Measurements from ENCODE around the gene MYEOV.

MYEOV gene

DNA sequence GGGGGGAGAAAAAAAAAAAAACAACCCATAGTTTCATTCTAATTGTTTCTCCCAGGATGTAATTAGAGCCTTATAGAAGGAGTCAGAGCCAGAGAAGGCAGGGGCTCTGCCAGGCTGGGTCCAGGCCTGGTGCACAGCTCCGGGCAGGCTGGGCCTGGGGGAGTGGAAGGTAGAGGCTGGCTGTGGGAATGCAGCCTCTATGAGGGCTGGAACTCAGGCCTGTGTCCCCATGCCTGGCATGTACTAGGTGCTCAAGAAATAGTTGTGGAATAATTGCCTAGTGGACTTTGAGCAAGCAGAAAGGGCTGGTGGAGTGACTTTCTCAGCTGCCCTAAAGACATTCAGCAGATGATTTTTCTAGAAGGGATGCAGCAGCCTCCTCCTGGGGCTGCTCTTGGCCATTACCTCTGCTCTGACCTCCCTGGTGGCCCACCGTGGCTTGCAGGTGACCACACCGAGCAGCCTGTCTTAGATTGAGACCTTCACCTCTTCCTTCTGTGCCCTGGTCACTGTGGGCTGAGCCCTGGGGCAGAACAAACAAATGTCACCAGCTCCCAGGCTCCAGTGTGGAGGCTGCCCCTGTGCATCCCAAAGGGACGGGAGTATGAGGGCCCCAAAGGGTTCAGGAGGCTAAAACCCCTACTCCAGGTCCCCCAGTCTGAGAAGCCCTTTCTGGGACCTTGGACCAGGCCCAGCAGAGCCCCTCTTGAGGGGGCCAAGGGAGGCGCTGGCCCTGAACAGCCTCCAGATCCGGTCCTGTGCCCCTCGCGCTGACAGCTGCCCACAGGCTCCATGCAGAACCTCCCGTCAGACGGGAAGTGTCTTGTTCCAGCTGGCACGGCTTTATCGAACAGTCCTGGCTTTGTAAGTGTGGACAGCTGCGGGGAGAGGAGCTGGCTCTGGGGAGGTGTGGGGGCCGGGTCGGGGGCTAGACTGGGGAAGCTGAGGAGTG lies 18.8 kb downstream of the MYEOV start:
- FAIRE-seq: no peak
- DNase-seq (ENCODE audit: insufficient read length, low spot score): no peak

DNA sequence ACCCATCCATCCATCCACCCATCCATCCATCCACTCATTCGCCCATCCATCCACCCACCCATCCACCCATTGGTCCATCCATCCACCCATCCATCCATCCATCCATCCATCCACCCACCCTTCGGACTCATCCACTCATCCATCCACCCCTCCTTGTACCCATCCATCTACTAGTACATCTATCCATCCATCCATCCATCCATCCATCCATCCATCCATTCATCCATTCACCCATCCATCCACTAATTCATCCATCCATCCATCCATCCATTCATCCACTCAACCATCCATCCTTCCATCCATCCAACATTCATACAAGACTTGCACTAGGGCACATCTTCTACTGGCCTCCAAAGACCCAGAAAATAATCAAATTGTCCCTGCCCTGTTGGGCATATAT lies 20.0 kb downstream of the MYEOV start:
- FAIRE-seq: no peak
- DNase-seq (ENCODE audit: insufficient read length, low spot score): no peak

- no peak for FAIRE-seq
- no peak for DNase-seq (ENCODE audit: insufficient read length, low spot score)
These were observed 20.6 kb downstream of the MYEOV start for GRCh38 chr11:69314555-69314954.

DNA sequence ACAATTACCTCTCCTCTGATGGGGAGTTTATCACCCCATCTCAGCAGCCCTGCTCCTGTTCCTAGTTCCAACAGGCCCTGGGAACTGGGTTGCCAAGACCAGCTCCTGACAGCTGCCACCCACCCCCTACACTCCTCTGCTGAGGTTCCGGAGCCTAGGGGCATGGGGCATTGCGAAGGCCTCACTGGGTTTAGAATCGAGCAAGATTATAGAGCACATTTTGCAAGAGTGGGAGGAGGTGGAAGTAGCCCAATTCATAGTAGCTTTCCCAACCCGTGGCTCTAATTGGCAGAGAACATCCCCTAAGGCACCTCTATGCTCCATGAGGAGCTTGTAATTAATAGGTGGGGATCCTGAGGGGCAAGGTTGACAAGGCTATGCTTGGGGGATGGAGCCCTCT lies 23.0 kb downstream of the MYEOV start:
- DNase-seq (ENCODE audit: insufficient read length, low spot score) (no peak), FAIRE-seq (no peak)

DNA sequence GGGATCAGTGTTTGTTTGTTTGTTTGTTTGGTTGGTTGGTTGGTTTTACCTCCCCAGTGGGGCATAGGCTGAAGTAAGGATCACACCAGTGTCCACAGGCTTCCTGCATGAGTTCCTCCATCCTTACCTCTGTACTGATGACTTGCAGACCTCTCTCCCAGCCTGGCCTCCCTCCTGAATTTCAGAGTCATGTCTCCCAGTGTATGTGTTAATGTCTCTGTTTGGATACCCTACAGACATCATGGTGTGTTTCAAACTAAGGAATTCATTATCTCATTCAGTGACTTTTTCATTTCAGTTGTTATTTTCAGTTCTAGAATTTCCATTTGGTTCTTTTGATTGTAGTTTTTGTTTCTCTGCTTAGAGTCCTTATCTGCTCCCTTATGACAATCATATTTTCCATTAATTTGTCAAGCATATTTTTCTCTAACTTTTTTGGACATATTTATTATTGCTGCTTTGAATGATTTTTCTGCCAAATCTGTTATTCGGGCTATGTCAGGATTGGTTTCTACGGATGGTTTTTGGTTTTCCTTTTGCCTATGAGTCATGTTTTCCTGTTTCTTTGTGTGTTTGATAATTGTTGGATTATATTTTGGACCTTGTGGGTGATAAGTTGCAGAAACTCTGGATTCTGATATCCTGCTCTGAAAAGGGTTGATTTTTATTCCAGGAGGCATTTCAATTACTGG lies 23.6 kb downstream of the MYEOV start:
- FAIRE-seq (no peak), DNase-seq (ENCODE audit: insufficient read length, low spot score) (no peak)

- DNase-seq (ENCODE audit: insufficient read length, low spot score) (no peak), FAIRE-seq (no peak)
These were observed 24.1 kb downstream of the MYEOV start for GRCh38 chr11:69318093-69318420.

- FAIRE-seq: no peak
These were observed 25.5 kb downstream of the MYEOV start for GRCh38 chr11:69319255-69320106.

DNA sequence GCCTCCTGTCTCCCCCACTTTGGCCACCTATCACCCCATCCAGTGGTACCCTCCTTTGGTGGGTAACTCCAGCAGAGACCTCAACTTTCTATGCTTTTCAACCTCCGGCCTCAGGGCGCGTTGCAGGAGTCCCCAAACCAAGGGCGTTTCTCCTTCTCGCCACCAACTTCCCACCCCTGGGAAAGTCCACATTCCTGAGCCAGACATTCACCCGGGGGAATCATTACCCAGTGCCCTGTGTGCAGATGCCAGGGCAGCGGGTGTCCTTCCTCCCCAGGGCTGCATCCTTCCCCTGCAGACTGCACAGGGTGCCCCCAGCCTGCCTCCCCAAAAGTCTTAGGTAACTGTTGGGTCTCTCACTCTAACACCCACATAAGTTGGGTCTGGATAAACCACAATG lies 26.4 kb downstream of the MYEOV start:
- DNase-seq (ENCODE audit: insufficient read length, low spot score): no peak

More at GRCh38 chr11:69319255-69320106, 25.5 kb downstream of the MYEOV start:
- DNase-seq (ENCODE audit: insufficient read length, low spot score): no peak

DNA sequence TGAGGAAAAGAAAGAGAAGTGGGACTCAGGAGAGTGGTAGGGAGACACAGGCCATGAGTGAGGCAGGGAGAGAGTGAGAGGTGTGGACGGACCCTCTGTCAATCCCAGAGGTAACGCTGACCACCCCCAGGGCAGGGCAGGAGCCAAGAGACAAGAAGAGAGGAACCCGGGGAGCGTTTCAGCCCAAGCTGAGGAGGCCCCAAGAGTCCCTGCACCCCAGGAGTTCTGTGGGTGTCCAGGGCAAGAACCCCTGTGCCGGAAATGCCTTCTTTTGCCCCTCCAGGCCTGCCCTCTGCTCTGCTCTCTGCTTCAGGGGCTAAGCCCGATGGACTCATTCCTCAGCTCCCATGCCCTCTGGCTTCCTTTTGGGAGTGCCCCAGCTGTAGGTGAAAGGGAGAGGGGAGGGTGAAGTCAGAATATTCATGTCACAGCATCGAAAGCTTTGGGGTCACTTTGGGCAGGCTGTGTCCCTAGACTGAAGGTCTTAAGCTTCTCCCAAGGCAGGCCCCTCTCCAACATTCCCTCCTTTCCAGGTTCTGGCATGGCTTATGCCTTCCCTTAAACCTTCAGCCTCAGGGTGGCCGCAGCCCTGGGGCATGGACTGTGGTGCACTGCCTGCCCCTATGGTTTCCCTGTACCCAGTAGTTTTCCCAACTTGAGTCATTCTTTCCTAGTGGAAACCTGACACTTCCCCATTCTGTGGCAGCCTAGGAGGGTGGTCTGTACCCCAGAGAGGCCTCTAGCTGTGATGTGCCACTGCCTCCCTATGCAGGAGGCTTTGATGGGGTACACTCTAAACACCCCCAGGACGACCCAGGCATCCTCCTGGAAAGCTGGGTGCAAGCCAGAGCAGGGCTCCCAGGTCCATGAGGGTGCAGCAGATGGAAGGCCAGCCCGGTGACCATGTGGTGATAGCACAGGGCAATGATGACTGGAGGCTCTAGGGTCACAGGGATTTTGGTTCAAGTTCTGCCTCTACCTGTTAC lies 27.1 kb downstream of the MYEOV start:
- DNase-seq (ENCODE audit: insufficient read length, low spot score) (no peak), FAIRE-seq (no peak)

More for the DNA sequence above, 26.4 kb downstream of the MYEOV start:
- no peak for FAIRE-seq

DNA sequence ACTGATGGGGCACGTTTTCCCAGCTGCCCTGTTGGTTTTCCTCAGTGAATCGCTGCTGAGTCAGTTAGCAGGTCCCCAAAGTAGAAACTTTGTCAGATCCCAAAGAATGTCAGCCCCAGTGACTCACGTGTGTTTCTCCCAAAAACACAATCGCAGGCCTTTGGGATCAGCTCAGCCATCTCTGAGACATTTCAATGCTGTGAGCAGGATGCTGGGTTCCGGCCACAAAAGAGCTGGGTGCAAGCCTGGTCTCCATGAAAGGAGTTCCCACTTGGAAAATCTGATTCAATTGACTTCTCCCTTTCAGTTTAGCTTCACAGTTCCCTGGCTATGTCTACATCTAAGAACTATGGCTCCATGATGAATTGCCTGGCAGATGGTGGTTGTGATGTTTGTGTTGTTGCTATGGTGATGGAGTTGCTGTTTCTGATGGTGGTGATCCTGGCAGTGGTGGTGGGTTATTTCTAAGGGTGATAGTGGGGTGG lies 28.0 kb downstream of the MYEOV start:
- no peak for FAIRE-seq
- DNase-seq (ENCODE audit: insufficient read length, low spot score): no peak

DNA sequence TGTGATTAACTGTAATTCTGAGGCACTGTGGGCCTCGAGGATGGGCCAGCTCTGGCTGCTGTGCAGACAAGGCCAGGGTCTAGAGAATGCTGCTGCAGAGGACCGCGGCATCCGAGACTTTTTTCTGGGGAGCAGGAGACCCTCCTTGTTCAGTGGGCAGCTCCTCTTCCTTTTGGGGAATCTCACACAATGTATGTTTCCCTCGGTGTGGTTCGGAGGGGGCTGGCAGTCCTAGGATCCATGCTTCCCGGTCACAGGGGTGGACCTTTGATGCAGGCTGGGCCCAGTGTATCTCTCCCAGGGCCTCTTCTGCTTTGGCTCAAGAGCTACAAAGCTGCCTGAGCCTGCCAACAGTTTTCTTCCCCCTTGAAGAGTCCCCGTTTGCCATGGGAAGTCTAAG lies 31.5 kb downstream of the MYEOV start:
- DNase-seq (ENCODE audit: insufficient read length, low spot score) (no peak), FAIRE-seq (no peak)

DNA sequence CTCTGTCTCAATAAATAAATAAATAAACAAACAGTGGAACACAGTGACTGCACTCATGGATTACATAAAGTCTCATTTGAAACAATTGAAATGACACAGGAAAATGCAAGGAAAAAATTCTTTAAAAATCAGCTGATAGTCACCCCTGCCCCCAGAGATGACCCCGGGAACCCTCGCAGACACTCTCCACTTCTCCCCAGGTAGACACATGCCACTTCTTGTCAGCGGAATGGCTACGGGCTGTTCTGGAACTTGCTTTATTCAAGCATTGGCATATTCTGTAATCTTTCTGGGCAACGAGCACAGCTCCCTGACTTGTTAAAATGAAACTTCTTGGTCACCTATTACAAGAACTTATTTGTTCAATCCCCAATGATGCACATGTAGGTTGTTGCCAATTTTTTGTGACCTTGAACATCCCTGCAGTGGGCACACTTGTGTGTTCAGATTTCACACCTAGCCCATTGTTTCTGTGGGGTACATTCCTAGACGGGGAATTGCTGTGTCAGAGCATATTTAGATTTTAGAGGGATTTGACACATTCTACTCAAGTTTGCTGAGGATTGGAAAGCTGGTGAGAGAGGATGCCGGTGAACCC lies 32.8 kb downstream of the MYEOV start:
- DNase-seq (ENCODE audit: insufficient read length, low spot score): no peak
- no peak for FAIRE-seq

DNA sequence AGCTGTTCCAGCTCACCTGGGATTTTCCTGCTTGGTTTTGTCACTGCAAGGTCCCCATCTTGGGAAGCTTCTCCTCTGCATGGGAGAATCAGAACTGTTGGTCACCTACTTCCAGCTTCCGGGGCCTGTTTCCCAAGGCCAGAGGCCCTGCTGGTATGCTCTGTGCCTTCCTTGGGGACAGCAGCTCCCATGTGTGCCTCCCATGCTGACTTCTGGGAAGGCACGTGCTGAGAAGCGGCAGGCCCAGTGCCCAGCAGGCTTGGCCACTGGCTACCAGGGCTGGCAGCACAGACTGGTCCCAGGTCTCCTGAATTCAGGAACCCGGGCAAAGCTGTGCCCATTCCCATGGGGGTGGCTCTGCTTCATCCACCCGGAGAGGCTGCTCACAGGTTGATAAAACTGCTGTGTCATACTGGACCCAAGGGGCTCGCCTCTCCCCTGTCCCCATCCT lies 33.8 kb downstream of the MYEOV start:
- FAIRE-seq: no peak
- no peak for DNase-seq (ENCODE audit: insufficient read length, low spot score)

- FAIRE-seq: no peak
- no peak for DNase-seq (ENCODE audit: insufficient read length, low spot score)
These were observed 34.3 kb downstream of the MYEOV start for GRCh38 chr11:69328231-69328630.

DNA sequence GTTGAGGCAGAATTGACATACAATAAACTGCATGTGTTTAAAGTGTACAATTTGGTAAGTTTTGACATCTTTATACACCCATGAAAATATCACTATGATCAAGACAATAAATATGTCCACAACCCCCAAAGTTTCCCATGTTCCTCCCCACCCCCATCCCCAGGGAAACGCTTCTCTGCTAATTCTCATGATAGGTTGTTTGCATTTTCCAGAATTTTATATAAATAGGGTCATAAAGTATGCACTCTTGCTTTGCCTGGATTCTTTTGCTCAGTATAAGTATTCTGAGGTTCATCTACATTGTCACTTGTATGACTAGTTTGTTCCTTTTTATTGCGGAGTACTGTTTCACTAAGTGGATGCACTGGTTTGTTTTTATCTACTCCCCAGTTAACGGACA lies 35.6 kb downstream of the MYEOV start:
- DNase-seq (ENCODE audit: insufficient read length, low spot score): no peak
- no peak for FAIRE-seq

GRCh38 chr11:69330330-69330729 lies 36.4 kb downstream of the MYEOV start:
- no peak for FAIRE-seq
- no peak for DNase-seq (ENCODE audit: insufficient read length, low spot score)

- no peak for DNase-seq (ENCODE audit: insufficient read length, low spot score)
- no peak for FAIRE-seq
These were observed 39.3 kb downstream of the MYEOV start for GRCh38 chr11:69333149-69333710.

GRCh38 chr11:69333879-69334278 lies 39.9 kb downstream of the MYEOV start:
- no peak for FAIRE-seq
- no peak for DNase-seq (ENCODE audit: insufficient read length, low spot score)

Measured in GM19239 (cell line).